H1 (cell line): ENCODE results near the gene HS6ST2. TPM values are rescaled to one million over a fixed set of nuclear protein-coding genes. Genes with fewer than 3 reads are reported as not detected.

Source experiments
- CTCF ChIA-PET: fragments of 300-600 bp; sonication (Branson Sonifier 250); formaldehyde crosslinking; loops from one replicate; lab custom pipeline; 2021; ENCODE audit not compliant: partially characterized antibody; lab: Charles Lee
- POLR2A ChIA-PET: fragments of 300-600 bp; sonication (Branson Sonifier 250); formaldehyde crosslinking; loops from one replicate; lab custom pipeline; 2021; ENCODE audit warnings: inconsistent platforms; ENCODE audit not compliant: partially characterized antibody; lab: Charles Lee
- DNase-seq, 2 experiments: peaks; one replicate each; pipeline versions ENCODE4 v3.0.0 to v3.0.0-alpha.2; 2010 to 2022; ENCODE audit warnings: low spot score in 2 of 2, low read depth in 1 of 2, mixed read lengths in 1 of 2
- FAIRE-seq: peaks from 2 replicates; lab custom pipeline; 2011; peaks lifted over from hg19 to GRCh38; lab: Jason Lieb, UNC
- H2AFZ ChIP-seq: 2 replicates; pipeline ENCODE4 v1.8.1; 2012; ENCODE audit warnings: low read length, inconsistent platforms
- H2AK5ac ChIP-seq: 2 replicates; pipeline ENCODE4 v1.6.1; 2013; ENCODE audit warnings: low read depth, low read length
- H2BK120ac ChIP-seq: replicated peaks from 2 replicates; pipeline ENCODE3; 2013; ENCODE audit warnings: low read depth, low read length, inconsistent platforms
- H2BK12ac ChIP-seq: 2 replicates; pipeline ENCODE4 v1.6.1; 2013; ENCODE audit warnings: low read depth, low read length
- H2BK15ac ChIP-seq: 2 replicates; pipeline ENCODE4 v1.6.1; 2013; ENCODE audit warnings: low read length
- H2BK20ac ChIP-seq: 2 replicates; pipeline ENCODE4 v1.6.1; 2013; ENCODE audit warnings: low read length
- H2BK5ac ChIP-seq: 2 replicates; pipeline ENCODE4 v1.6.1; 2013; ENCODE audit warnings: low read depth, low read length
- H3K14ac ChIP-seq: 2 replicates; pipeline ENCODE4 v1.6.1; 2013; ENCODE audit warnings: inconsistent platforms; ENCODE audit not compliant: insufficient read length
- H3K18ac ChIP-seq: 2 replicates; pipeline ENCODE4 v1.6.1; 2013; ENCODE audit warnings: low read length; ENCODE audit errors: extremely low read depth
- H3K23ac ChIP-seq: 2 replicates; pipeline ENCODE4 v1.6.1; 2013; ENCODE audit warnings: inconsistent platforms; ENCODE audit not compliant: insufficient read length
- H3K23me2 ChIP-seq: 2 replicates; pipeline ENCODE4 v1.6.1; 2013; ENCODE audit warnings: low read depth, low read length
- H3K27ac ChIP-seq: 2 replicates; pipeline ENCODE4 v1.6.1; 2011; ENCODE audit warnings: low read depth, low read length, inconsistent platforms
- H3K27me3 ChIP-seq, 4 experiments: replicated peaks in 1 of 4; 1 replicate in 1 of 4; 2 replicates in 3 of 4; pipeline versions ENCODE4 v1.6.1 to v1.8.1; 2011 to 2013; ENCODE audit warnings: low read length in 3 of 4, mild to moderate bottlenecking in 3 of 4, inconsistent platforms in 2 of 4, mixed read lengths in 2 of 4, moderate library complexity in 1 of 4; ENCODE audit not compliant: control insufficient read depth in 3 of 4, insufficient read depth in 3 of 4; ENCODE audit errors: extremely low read depth in 1 of 4
- H3K36me3 ChIP-seq, 4 experiments: 2 replicates each; pipeline versions ENCODE4 v1.6.1 to v1.8.1; 2011 to 2013; ENCODE audit warnings: mild to moderate bottlenecking in 4 of 4, low read length in 3 of 4, moderate library complexity in 2 of 4, control low read depth in 1 of 4, inconsistent platforms in 1 of 4; ENCODE audit not compliant: insufficient read depth in 4 of 4, control insufficient read depth in 2 of 4
- H3K4ac ChIP-seq: replicated peaks from 2 replicates; pipeline ENCODE3; 2013; ENCODE audit warnings: low read length, low read depth, mixed read lengths, inconsistent platforms; ENCODE audit not compliant: insufficient read length
- H3K4me1 ChIP-seq, 4 experiments: replicated peaks in 1 of 4; 1 replicate in 1 of 4; 2 replicates in 3 of 4; pipeline versions ENCODE4 v1.6.1 to v1.8.1; 2011 to 2013; ENCODE audit warnings: low read length in 3 of 4, inconsistent platforms in 2 of 4, mixed read lengths in 1 of 4; ENCODE audit not compliant: insufficient read depth in 4 of 4, control insufficient read depth in 3 of 4
- H3K4me2 ChIP-seq, 2 experiments: 2 replicates each; pipeline versions ENCODE4 v1.6.1 to v1.8.1; 2011 to 2013; ENCODE audit warnings: low read depth in 2 of 2, low read length in 2 of 2, control low read depth in 1 of 2, inconsistent platforms in 1 of 2, mild to moderate bottlenecking in 1 of 2; ENCODE audit not compliant: insufficient read depth in 1 of 2
- H3K4me3 ChIP-seq, 4 experiments: fragments of 200-600, 300-600 bp in 1 of 4; sonication (generic), shearing (Covaris generic), sonication (Bioruptor Twin) in 1 of 4; 2 replicates each; pipeline versions ENCODE4 v1.5.1 to v1.8.1; 2011 to 2016; ENCODE audit warnings: low read length in 4 of 4, low read depth in 3 of 4, control low read depth in 2 of 4, inconsistent platforms in 2 of 4, mild to moderate bottlenecking in 2 of 4, mixed read lengths in 1 of 4, moderate library complexity in 1 of 4; ENCODE audit not compliant: insufficient read depth in 2 of 4; ENCODE audit errors: extremely low read depth in 1 of 4
- H3K56ac ChIP-seq: replicated peaks from 2 replicates; pipeline ENCODE3; 2013; ENCODE audit warnings: low read depth, mild to moderate bottlenecking, mixed read lengths, low read length, inconsistent platforms; ENCODE audit not compliant: insufficient read length
- H3K79me1 ChIP-seq: 2 replicates; pipeline ENCODE4 v1.6.1; 2013; ENCODE audit warnings: low read depth, low read length, control low read depth
- H3K79me2 ChIP-seq, 2 experiments: 2 replicates each; pipeline versions ENCODE4 v1.6.1 to v1.8.1; 2012 to 2013; ENCODE audit warnings: low read length in 2 of 2, mild to moderate bottlenecking in 2 of 2, inconsistent platforms in 1 of 2; ENCODE audit not compliant: insufficient read depth in 2 of 2, control insufficient read depth in 1 of 2
- H3K9ac ChIP-seq, 4 experiments: replicated peaks in 1 of 4; 1 replicate in 1 of 4; 2 replicates in 3 of 4; pipeline versions ENCODE4 v1.6.1 to v1.8.1; 2011 to 2013; ENCODE audit warnings: low read depth in 3 of 4, low read length in 3 of 4, control low read depth in 2 of 4, mild to moderate bottlenecking in 2 of 4, moderate library complexity in 2 of 4, inconsistent platforms in 1 of 4; ENCODE audit errors: extremely low read depth in 1 of 4
- H3K9me3 ChIP-seq, 2 experiments: 2 replicates each; pipeline versions ENCODE4 v1.6.1 to v1.8.1; 2012 to 2013; ENCODE audit warnings: mild to moderate bottlenecking in 2 of 2, moderate library complexity in 2 of 2, control low read depth in 1 of 2, inconsistent platforms in 1 of 2, low read depth in 1 of 2, low read length in 1 of 2, mixed read lengths in 1 of 2; ENCODE audit not compliant: insufficient read depth in 2 of 2
- H4K20me1 ChIP-seq, 2 experiments: replicated peaks in 1 of 2; 2 replicates each; pipeline versions ENCODE3 to v1.8.1; 2011 to 2013; ENCODE audit warnings: inconsistent platforms in 2 of 2, low read length in 2 of 2, mild to moderate bottlenecking in 1 of 2; ENCODE audit not compliant: insufficient read depth in 2 of 2, control insufficient read depth in 1 of 2
- H4K5ac ChIP-seq: 2 replicates; pipeline ENCODE4 v1.6.1; 2013; ENCODE audit warnings: low read length, low read depth, mixed read lengths, inconsistent platforms; ENCODE audit not compliant: insufficient read length
- H4K8ac ChIP-seq: 2 replicates; pipeline ENCODE4 v1.8.0; 2013; ENCODE audit warnings: mild to moderate bottlenecking, moderate library complexity, low read length, inconsistent platforms; ENCODE audit not compliant: insufficient read depth; ENCODE audit errors: extremely low read depth
- H4K91ac ChIP-seq: replicated peaks from 2 replicates; pipeline ENCODE3; 2013; ENCODE audit warnings: low read length, mixed read lengths, inconsistent platforms; ENCODE audit not compliant: insufficient read length
- CTBP2 ChIP-seq: IDR thresholded peaks from 2 replicates; pipeline ENCODE4 v1.7.0; 2011; ENCODE audit warnings: borderline replicate concordance, mild to moderate bottlenecking, moderate library complexity, mixed read lengths, low read length; ENCODE audit not compliant: insufficient read depth, insufficient read length
- GABPA ChIP-seq: IDR thresholded peaks from 2 replicates; pipeline ENCODE4 v1.6.1; 2011; ENCODE audit warnings: mild to moderate bottlenecking, low read length, moderate library complexity, borderline replicate concordance; ENCODE audit not compliant: insufficient read depth
- KDM4A ChIP-seq: IDR thresholded peaks from one replicate; pipeline ENCODE4 v1.7.1; 2012; ENCODE audit warnings: low read depth, mild to moderate bottlenecking, moderate library complexity, low read length, inconsistent platforms; ENCODE audit not compliant: severe bottlenecking
- SAP30 ChIP-seq: fragments of 300-600 bp; sonication (generic); IDR thresholded peaks from 2 replicates; pipeline ENCODE4 v1.7.1; 2012; ENCODE audit warnings: low read length, moderate library complexity, mild to moderate bottlenecking, inconsistent platforms; ENCODE audit not compliant: insufficient read depth, insufficient replicate concordance
- WGBS, 2 experiments: shearing (Covaris generic) in 1 of 2; methylation state at CpG; one replicate each; pipeline versions ENCODE4 v1.1.6 to v1.1.7; 2013 to 2015; ENCODE audit warnings: low lambda C conversion rate in 2 of 2, mixed read lengths in 2 of 2, inconsistent platforms in 1 of 2, low coverage in 1 of 2, missing lambda C conversion rate in 1 of 2; ENCODE audit not compliant: insufficient replicate concordance in 2 of 2, insufficient coverage in 1 of 2, insufficient read length in 1 of 2; ENCODE audit errors: extremely low coverage in 1 of 2, missing lambda C conversion rate in 1 of 2; 5-methylcytosine and 5-hydroxymethylcytosine counted together
- polyA plus RNA-seq, 7 experiments: library from polyadenylated mRNA; depleted of rRNA in 3 of 7; stranded (reverse) in 5 of 7; unstranded in 2 of 7; fragments of >200 nt in 5 of 7; fragments of 200-250 nt in 2 of 7; gene quantifications; 1 replicate in 5 of 7; 2 replicates in 1 of 7; 4 replicates in 1 of 7; pipeline versions ENCODE4 v1.2.1 to v1.2.3, GENCODE V29; 2011 to 2013; ENCODE audit warnings: missing spikeins in 2 of 7, mixed read lengths in 2 of 7
- total RNA-seq: library from RNA; stranded (reverse); fragmentation: NEBNext Ultra II Directional; extraction: Animal tissue kit (Norgen Biotek cat#: 25700); gene quantifications from 2 replicates; pipeline ENCODE4 v1.2.1, GENCODE V29; 2021

HS6ST2 gene
- total and polyA plus RNA-seq, 2 of the 8 experiments (the other 6 are each of a cell fraction or from before 2014, with no cell fraction given), result 3.9 TPM

DNA sequence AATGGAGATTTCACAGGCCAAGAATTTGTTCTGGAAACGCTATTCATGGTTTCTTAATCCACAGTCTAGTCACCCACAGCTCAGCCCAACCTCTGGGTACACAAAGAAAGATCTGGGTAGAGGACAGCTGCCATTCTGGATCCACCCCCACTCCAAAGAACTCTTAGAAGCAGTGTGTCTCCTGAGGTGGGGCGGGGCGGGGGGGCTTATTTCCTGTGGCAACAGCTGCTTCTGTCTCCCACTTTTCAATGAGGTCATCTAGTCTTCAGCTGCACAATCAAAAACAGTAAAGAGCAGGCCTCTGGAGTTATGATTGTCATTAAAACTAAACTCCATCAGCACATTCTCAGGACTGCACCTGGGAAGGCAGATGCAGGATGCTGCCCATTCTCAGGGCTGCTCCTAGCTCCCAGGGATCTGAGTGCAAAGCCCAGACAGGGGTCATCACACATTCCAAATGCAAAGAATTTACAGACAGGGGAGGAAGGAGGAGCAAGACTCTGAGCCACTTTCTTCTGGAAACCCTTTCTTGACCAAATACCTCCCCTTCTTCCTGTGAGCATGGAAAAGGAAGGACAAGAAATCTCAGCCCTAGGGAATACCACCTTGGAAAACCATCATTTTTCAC is 207.3 kb downstream of the HS6ST2 start:
- no peak overlapping the region for H3K14ac ChIP-seq
- H3K23ac ChIP-seq, result no peak overlapping the region
- H3K79me1 ChIP-seq, result no peaks in the 10 kb centered on the region
- no peak overlapping the region for H3K18ac ChIP-seq
- 0 out of 2 replicates have a peak overlapping the region, but pooled peaks have one; percentile 60 for H2BK12ac ChIP-seq
- H3K9me3 ChIP-seq, result no peaks in the 10 kb centered on the region
- no peak overlapping the region for H3K56ac ChIP-seq
- no peak overlapping the region for H2BK20ac ChIP-seq
- no peak overlapping the region for H3K4me3 ChIP-seq
- no peak overlapping the region for H2BK120ac ChIP-seq
- no peak overlapping the region for H4K5ac ChIP-seq
- no peak overlapping the region for H3K4ac ChIP-seq
- POLR2A ChIA-PET, result no interaction called here
- TF ChIP-seq SAP30 (no peak), GABPA (no peak), CTBP2 (no peak), KDM4A (no peak)
- TF ChIP-seq, all 59 proteins: peak for 0
- 70% methylated on average over 1 of the region's 3 CpGs; no CpG with 5 or more reads in 1 of the 2 experiments for WGBS, 2 experiments
- peaks cover 0 to 13% (median 6%) of the 10 kb centered on the region in 4 experiments; a peak in 3 of 7 replicates for H3K4me1 ChIP-seq
- no peak overlapping the region for H3K9ac ChIP-seq
- H4K20me1 ChIP-seq, result no peaks in the 10 kb centered on the region
- H3K23me2 ChIP-seq, result no peaks in the 10 kb centered on the region
- no peak overlapping the region for H2AK5ac ChIP-seq
- DNase-seq, result no peak
- no peak overlapping the region for H2BK15ac ChIP-seq
- no peak overlapping the region for H3K27ac ChIP-seq
- H4K91ac ChIP-seq, result no peak overlapping the region
- peak; percentile 45 for FAIRE-seq
- CTCF ChIA-PET, result interaction anchor here (0.5 to 2.3 kb wide), 4 partner anchors 10 to 190 kb away, joined by 3 to 10 read pairs (median 3); no protein-coding TSS in a partner anchor
- no peak overlapping the region for H2BK5ac ChIP-seq
- no peaks in the 10 kb centered on the region for H3K36me3 ChIP-seq
- H2AFZ ChIP-seq, result no peak overlapping the region
- no peaks in the 10 kb centered on the region for H3K79me2 ChIP-seq
- no peak overlapping the region for H3K4me2 ChIP-seq
- no peak overlapping the region for H4K8ac ChIP-seq
- peaks cover 0 to 3% (median 0%) of the 10 kb centered on the region in 4 experiments; a peak in 2 of 7 replicates for H3K27me3 ChIP-seq
